HG03575 (cell line): Measurements from ENCODE around the gene ELMO1.

Experiments
- ATAC-seq: cut with Tn5 transposase; IDR thresholded peaks from one replicate; pipeline ENCODE4 v1.9.1; 2021; ENCODE audit not compliant: unreplicated experiment, insufficient number of reproducible peaks, low FRiP score; ENCODE audit errors: extremely low read depth

ELMO1 gene

DNA sequence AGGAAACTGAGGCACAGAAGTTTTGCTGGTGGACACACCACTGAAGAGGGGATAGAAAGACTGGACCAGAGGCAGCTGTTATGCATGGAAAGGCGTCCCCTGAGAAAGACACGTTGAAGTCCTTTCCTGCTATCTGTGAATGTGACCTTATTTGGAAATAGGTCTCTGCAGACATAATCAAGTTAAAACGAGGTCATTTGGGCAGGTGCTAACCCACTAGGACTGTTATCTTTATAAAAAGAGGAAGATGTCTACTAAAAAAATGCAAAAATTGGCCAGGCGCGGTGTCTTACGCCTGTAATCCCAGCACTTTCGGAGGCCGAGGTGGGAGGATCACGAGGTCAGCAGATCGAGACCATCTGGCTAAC, 31.6 kb downstream of the ELMO1 start:
- ATAC-seq: no peak

DNA sequence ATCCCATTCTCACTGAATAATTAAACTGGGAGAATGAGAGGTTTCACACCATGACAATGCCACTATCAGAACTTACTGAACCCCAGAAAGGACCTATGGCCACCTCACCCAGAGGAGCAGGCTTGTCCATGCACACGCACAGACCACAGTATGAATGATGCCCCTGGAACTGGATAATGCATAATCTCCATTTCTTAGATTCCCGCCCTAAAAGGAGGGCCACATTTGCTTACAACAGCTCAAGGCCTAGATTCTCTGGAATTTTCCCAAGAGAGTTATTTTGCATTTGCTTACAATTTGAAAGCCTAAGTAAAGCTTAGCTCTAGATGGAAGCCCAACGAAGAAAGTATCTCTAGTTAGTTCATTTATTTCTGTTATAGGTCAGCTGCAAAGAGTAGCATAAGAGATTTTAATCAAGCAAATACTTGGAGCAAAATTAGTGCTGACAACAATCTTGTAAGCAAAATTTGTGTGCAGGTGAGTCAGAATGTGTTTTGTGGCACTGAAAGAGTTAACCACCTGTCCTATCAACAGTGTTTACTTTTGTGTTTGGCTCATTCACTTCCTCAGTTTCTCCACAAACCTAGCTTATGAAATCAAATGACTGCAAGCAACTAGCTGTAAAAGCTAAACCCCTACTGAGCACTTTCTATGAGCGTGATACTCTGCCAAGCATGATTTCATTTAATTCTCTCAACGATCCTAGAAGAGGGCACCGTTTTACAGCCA, 32.1 kb downstream of the ELMO1 start:
- no peak for ATAC-seq

DNA sequence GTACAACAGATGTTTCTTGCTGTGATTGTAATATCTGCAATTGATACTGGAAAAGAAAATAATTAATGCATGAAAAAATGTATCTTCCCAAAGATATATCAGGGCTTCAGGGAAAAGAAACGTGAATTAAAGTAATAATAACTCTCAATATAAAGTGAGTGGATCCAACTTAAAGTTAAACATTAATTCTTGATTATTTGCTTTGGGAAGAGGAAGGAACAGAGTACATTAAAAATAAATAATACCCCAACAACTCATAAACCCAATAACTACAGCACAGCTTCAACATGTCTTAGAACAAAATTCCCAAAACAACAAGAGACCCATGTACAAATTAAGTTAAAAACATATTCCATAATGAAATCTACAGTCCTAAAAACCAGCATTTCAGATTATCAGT, 33.0 kb downstream of the ELMO1 start:
- no peak for ATAC-seq

DNA sequence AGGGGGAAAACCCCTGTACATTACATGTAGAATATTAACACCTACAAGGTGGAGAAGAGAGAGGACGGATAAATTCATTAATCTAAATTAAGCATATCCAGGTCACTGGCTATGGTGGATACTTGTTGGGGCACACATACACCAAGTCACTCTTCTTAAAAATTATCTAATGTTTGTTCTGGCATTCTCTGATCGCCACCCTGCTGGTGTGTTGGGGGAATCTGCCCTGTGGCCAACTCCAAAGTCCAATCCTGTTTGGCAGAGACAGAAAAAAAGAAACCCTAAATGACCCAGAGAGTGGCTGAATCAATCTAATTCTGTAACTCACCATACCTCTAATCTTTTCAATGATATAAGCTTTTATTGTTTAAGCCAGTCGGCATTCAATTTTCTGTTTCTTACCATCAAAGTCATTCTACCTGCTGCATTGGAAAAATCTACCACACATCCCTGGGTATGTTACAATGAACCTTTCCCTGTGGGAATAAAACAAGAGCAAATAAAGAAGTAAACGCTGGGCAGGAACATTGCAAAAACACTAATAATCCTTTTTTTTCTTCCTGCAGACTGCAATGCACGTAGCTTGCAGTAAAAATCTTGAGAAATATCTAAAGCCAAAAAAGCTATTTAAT, 34.2 kb downstream of the ELMO1 start:
- no peak for ATAC-seq

DNA sequence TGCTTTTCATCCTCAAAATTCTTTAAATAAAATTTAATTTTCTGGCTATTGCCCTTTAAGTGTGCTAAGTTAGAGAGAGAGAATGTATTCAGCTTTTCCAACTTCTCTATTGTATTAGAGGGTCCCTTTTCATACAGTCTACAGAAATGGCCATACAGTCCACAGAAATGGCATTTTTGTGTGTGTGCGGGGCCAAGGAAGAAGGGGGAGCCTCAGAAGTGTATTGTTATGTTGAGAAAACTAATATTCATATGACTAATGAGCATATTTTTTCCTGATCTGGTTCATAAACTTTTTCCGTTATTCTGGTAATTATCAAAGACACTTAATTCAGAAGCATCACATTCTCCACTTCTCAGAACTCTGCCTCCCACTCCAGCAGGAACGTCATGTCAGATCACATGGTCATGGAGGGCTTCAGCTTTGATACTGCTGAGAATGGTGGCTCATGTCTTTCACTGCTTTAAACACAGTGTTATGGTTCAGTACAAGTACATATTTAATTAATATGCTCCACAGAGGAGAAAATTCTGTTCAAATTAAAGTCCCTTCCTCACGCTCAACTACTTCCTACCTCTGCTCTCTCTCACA, 37.1 kb downstream of the ELMO1 start:
- ATAC-seq: no peak

DNA sequence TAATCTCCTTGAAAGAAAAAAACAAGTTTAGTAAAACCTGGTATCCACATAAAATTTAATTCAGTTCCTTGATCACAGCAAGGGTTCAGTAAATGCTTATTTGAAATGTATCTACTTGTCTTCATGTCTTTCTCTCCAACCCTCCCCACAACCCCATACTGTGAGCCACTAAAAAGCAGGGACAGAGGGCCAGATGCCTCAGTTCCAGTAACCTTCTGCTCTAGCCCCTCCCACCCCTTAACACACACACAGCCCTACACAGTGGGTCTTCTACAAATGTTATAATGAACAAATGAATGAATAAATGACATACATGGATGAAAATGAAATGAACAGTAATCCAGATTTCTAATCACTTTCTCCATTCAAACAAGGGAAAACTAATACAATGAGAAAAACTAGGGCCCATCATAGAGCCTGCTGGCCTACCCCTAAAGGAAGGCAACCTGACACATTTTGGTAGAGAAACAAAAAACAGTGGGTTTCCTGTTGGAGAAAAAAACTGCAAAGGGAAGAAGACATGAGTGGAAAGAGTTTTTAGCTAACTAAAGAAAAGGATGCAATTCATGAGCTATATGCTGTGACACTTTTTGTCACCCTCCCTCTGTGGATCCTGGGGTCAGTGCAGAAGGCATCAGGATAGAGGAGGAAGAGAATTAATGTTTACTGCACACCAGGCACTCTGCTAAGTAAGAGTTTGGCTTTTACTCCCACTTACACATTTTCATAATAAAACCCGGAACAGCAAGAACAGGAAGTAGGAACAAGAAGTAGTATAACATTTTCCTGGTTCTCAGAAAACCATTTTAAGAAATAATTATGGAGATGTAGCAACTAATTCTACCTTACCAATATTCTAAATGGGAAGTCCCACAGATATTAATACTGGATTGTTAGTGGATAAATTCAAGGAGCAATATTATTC, 38.1 kb downstream of the ELMO1 start:
- no peak for ATAC-seq

DNA sequence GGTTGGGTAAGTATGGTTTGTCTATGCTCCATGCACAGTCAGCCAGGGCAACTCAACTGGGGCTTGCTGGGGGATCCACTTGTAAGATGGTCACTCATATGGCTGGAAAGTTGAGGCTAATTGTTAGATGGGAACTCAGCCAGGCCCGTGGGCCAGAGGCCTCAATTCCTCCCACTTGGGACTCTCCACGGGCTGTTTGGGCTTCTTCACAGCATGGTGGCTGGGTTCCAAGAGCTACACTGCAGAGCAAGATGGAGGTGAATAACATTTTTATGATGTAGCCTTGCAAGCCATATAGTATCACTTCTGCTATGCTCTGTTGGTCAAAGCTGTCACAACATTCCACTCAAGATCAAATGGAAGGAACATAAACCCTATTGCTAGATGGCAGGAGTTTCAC, 39.2 kb downstream of the ELMO1 start:
- ATAC-seq: no peak

DNA sequence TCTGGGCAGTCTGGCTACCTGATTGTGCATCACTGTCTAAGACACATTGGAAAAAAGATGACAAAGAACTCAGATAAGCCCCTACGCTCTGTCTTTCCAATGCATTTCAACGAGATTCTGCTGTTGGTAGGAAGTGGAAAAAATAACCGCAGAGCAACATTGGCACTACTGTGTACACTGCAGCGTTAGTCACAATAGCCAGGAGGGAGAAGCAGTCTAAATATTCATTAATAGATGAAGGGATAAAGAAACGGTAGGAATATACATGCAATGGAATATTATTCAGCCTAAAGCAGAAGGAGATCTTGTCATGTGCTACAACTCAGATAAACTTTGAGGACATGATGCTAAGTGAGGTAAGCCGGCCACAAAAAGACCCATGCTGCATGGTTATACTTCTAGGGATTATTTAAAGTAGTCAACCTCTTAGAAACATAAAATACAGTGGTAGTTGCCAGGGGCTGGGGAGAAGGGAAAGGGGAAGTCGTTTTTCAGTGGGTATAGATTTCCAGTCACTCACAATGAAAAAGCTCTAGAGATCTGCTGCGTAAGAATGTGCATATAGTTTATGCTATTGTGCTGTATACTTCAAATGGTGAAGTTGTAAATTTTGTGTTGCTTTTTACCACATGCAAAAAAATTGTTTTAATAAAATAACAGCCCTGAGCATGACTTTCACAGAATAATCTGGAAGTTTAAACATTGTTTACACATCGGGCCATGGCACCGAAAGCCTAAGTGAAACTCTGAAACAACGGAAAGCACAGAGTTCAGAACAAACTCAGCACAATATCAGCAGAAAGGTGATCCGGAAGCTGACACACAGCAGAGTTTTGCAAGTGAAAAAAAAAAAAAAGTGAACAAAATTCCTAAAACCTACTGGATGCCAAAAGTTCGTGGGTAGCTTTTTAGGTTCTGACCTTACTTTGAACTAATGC, 40.1 kb downstream of the ELMO1 start:
- no peak for ATAC-seq

DNA sequence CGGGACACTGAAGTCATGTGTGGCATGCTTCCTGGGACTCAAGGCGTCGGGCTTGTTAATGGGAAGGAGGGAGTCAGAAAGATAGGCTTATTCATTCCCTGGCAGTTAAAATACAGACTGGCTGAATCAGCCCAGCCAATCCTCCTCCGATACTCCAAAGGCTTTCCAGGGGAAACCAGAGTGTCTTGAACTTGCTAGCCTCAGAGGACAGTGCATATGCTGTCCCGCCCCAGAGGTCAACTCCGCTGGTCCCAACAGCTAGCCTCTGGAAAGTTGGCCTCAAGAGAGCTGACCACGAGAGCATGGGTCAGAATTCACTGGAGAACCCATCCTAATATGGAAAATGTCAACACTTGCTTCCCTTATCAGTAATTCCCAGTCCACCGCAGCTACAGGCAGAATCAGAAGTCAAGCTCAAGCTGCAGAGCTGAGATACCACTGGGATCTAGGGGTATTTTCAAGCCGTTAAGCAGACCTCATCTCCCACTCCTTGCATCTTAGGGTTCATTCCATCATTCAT, 43.0 kb downstream of the ELMO1 start:
- ATAC-seq: no peak

DNA sequence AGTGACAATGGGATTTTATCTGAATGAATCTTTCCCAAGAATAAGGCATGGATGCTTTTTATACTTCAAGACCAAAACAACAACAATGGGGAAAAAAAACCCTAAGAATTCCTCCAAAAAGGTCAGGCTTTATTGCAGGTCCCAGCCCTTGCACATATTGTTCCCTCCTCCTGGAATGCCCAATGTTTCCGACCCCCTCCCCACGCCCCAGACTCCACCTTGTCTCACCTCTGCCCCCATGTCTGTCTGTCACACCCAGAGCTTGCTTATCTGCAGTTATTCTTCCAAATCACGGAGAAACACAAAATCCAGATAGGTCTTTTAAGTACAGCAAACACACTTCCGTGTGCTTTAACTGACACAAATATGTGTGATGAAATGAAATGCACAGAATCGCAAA, 43.5 kb downstream of the ELMO1 start:
- ATAC-seq: no peak

DNA sequence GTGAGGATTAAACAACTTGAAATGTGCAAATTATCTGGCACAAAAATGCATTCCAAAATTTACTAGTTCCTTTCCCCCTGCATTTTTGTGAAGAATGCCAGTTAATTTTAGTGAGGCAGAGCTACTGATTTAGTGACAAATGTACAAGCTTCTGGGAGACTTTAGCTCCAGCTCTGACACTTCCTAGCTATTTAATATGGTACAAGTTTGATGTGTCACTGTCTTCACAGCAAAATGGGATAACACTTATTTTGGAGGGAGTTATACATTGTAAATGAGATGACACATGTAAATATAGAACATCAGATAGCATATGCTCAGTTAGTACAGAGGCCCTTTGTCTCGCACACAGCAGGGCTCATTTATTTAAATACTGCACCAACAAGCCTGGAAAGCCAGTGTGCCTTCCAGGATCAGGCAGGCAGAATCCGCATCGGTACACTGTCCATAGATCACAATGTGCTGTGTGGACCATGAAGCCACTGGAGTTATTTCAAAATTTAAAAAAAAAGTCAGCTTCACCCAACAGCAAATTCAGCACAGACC, 48.7 kb downstream of the ELMO1 start:
- ATAC-seq: no peak

DNA sequence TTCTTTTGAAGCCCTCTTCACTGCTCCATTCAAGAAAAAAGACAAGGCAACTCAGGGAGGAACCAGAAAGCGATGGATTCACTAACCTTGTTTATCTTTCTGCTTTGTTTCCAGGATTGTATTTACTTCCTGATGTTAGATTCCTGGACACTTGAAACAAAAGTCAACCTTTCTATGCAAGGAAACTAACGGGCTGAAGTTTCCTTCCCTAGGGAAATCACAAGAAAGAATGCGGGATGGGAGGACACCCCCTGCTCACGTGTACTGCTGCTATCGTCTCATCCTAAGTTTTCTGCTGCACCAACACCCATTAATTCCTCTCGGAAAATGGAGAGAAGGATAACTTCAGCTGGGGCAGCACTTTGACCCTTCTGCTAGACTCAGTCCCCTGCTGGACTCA, 50.3 kb downstream of the ELMO1 start:
- ATAC-seq: no peak

DNA sequence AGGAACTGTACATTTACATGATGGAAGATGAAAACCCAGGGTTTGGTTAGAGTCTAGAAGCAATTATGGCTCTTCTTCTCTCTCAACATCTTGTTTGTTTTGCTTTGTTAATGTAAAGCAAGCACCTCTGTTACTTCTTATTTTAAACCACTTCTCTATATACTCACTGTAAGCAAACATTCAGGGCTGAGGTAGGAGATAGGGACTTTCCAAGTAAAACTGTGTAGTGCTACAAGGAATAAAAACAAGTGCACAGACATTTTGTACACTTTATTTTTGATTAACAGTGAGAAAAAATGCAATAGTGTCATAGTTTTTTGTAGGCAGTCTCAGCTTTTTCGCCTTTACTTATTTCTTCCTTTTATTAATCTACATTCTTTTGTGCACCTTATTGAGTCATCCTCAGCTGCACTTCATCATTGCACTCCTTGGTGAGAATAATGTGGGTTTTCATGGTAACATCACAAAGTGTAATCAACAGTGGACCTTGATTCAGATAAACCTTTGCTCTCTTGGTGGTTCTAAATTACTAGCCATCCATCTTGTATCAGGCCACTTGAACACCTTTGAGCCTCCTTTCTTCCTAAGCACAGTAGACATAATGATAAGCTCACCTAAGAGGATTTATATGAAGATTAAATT, 52.9 kb downstream of the ELMO1 start:
- ATAC-seq: no peak

DNA sequence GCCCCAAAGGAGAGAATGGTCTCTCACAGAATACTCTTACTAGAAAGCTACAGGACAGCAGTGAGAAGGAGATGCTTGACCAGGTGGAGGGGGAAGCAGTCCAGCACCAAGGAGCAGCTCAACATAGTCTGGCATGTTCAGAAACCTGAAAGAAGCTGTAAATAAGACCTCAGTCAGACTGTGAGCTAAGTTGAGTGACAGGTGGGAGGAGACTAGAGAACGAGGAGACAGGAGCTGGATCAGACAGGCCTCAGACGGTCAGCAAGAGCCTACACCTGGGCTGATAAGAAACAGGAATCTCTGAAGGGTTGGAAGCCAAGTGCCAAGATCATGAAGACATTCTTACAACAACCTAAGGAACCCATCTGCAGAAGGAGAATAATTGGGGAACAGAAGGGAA, 54.5 kb downstream of the ELMO1 start:
- no peak for ATAC-seq

DNA sequence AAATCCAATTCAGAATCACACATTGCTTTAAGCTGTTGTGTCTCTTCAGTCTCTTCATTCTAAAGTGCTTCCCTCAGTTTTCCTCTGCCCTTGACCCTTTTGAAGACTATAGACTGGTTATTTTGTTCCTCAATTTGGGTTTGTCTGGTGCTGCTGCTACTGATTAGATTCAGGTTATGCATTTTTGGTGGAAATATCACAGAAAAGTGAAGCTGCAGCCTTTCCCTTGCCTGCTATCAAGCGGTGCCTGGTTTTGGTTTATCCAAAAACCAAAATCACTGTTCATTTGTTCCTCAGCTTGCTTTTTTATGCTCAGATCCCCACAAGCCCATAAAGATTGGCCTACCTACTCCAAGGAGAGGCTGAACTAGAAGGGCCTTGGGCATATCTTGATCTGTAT, 55.2 kb downstream of the ELMO1 start:
- ATAC-seq: no peak

DNA sequence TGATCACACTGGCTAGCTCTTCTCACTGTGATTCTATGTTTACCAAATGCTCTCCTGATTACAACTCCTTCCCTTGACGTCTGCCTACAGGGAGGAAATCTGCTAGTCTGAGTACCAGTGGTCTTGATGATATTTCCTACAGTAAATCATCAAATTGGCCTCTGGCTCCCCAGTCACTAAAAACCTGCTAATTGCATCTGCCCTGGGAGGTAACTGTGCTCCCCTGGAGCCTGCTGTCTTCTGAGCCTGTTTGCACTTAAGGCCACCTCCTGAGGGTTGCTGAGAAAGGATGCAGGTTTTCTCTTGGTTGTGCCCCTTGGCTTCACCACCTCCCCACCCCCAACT, 56.0 kb downstream of the ELMO1 start:
- ATAC-seq: no peak

DNA sequence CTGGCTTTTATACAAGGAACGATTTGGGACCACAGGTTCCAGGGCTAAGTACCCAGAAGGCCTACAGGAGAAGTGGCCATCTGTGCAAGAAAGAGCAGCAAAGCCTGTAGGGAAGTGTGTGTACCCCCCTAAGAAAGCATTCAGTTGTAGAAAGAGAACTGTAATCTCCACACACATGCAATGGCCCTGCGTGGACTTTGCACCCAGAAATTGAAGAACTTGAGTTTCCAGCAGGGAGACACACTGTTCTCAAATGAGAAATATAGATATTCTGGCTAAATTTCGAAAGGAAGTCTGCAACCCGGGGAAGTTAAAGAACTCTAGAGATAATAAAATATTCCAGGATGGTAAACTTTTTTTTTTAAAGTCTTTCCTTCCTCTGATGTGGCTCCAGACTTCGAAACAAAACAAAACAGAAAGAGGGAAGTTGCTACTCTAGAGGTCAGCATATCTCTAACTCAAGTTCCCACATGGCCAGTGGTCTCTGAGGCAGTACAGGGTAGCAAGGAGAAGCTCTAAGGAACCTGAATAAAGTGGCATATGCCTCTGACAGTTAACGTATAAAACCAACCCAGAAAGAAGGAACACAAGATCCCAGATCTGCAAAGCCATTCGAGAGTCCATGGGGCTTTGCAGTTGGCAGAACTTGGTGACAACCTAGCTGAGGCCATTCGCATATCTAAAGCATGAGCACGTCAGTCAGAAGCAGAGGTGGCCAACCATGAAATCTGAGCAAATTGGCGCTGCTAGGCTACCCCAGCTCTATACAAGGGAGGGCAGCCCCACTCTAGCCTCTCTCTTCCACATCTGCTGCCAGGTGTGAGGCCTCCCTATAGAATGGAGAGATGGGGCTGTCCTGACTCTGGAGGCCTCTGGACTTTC, 56.6 kb downstream of the ELMO1 start:
- no peak for ATAC-seq
